HUES48 (cell line): ENCODE measurements around the gene ENKUR.
A peak's percentile ranks its signal among the peaks of the same experiment; 100 is the strongest.

Experiments used
- H3K27ac ChIP-seq: one replicate; pipeline ENCODE4 v1.7.0; 2013; ENCODE audit warnings: low read depth, low read length, inconsistent platforms
- H3K27me3 ChIP-seq: 2 replicates; pipeline ENCODE4 v1.6.1; 2013; ENCODE audit warnings: mild to moderate bottlenecking, low read length; ENCODE audit not compliant: control insufficient read depth, insufficient read depth
- H3K36me3 ChIP-seq: 2 replicates; pipeline ENCODE4 v1.6.1; 2013; ENCODE audit warnings: low read length; ENCODE audit not compliant: control insufficient read depth, insufficient read depth
- H3K4me1 ChIP-seq: 2 replicates; pipeline ENCODE4 v1.6.1; 2013; ENCODE audit warnings: mild to moderate bottlenecking, low read length; ENCODE audit not compliant: control insufficient read depth, insufficient read depth
- H3K4me3 ChIP-seq: 2 replicates; pipeline ENCODE4 v1.5.1; 2013; ENCODE audit warnings: mild to moderate bottlenecking, low read depth, low read length
- H3K9ac ChIP-seq: 2 replicates; pipeline ENCODE4 v1.6.1; 2013; ENCODE audit warnings: mild to moderate bottlenecking, low read depth, low read length, moderate library complexity
- H3K9me3 ChIP-seq: 2 replicates; pipeline ENCODE4 v1.6.1; 2013; ENCODE audit warnings: low read length; ENCODE audit not compliant: control insufficient read depth, insufficient read depth

The ENKUR gene

GRCh38 chr10:25015828-25016375, at the start of gene ENKUR:
TSS of gene ENKUR (minus strand) at chr10:25016158. CDS start at chr10:25015936, 222 bp downstream.
- peak within 1 kb of the TSS; percentile 96 for H3K27ac ChIP-seq
- H3K9ac ChIP-seq = peak within 1 kb of the TSS; percentile 91
- no peaks in the 10 kb centered on the region for H3K9me3 ChIP-seq
- H3K36me3 ChIP-seq = no peaks in the 10 kb centered on the region
- H3K4me3 ChIP-seq = peak within 1 kb of the TSS; percentile 74
- no peaks in the 10 kb centered on the region for H3K27me3 ChIP-seq
- 0 out of 2 replicates have a peak, but pooled peaks cover 2% of the 10 kb centered on the region for H3K4me1 ChIP-seq

GRCh38 chr10:25064401-25064800, 48.4 kb upstream of the ENKUR start:
- H3K36me3 ChIP-seq = no peaks in the 10 kb centered on the region
- H3K4me3 ChIP-seq = no peak overlapping the region

GRCh38 chr10:25063644-25064043, 47.7 kb upstream of the ENKUR start:
- Histone ChIP-seq H3K4me3 (no peak overlapping the region), H3K27ac (no peak overlapping the region), H3K36me3 (no peaks in the 10 kb centered on the region), H3K4me1 (peaks cover 10% of the 10 kb centered on the region), H3K9ac (no peak overlapping the region), H3K9me3 (no peaks in the 10 kb centered on the region), H3K27me3 (peaks cover 31% of the 10 kb centered on the region)

More at GRCh38 chr10:25064401-25064800, 48.4 kb upstream of the ENKUR start:
- Histone ChIP-seq H3K27me3 (peaks cover 38% of the 10 kb centered on the region), H3K9me3 (no peaks in the 10 kb centered on the region), H3K27ac (no peak overlapping the region), H3K9ac (no peak overlapping the region), H3K4me1 (peaks cover 12% of the 10 kb centered on the region)

GRCh38 chr10:25063157-25063556, 47.2 kb upstream of the ENKUR start:
- Histone ChIP-seq H3K9me3 (no peaks in the 10 kb centered on the region), H3K9ac (no peak overlapping the region), H3K36me3 (no peaks in the 10 kb centered on the region), H3K27ac (no peak overlapping the region), H3K4me3 (no peak overlapping the region), H3K27me3 (peaks cover 26% of the 10 kb centered on the region), H3K4me1 (peaks cover 5% of the 10 kb centered on the region)

GRCh38 chr10:25061711-25062449, 45.9 kb upstream of the ENKUR start:
- H3K27ac ChIP-seq = peak overlapping the region; percentile 62
- H3K9ac ChIP-seq = no peak overlapping the region

GRCh38 chr10:25061125-25061524, 45.2 kb upstream of the ENKUR start:
- H3K4me3 ChIP-seq = no peak overlapping the region
- no peaks in the 10 kb centered on the region for H3K36me3 ChIP-seq
- no peak overlapping the region for H3K27ac ChIP-seq
- H3K4me1 ChIP-seq = no peaks in the 10 kb centered on the region
- H3K27me3 ChIP-seq = peaks cover 6% of the 10 kb centered on the region
- no peaks in the 10 kb centered on the region for H3K9me3 ChIP-seq
- no peak overlapping the region for H3K9ac ChIP-seq

More at GRCh38 chr10:25061711-25062449, 45.9 kb upstream of the ENKUR start:
- Histone ChIP-seq H3K4me1 (no peaks in the 10 kb centered on the region), H3K36me3 (no peaks in the 10 kb centered on the region), H3K4me3 (no peak overlapping the region), H3K9me3 (no peaks in the 10 kb centered on the region), H3K27me3 (peaks cover 13% of the 10 kb centered on the region)

GRCh38 chr10:25059990-25060389, 44.0 kb upstream of the ENKUR start:
- no peaks in the 10 kb centered on the region for H3K27me3 ChIP-seq

GRCh38 chr10:25057886-25058285, 41.9 kb upstream of the ENKUR start:
- Histone ChIP-seq H3K27ac (no peak overlapping the region), H3K4me3 (no peak overlapping the region), H3K4me1 (peaks cover 3% of the 10 kb centered on the region; the same call in 1 of the 2 replicates), H3K36me3 (no peaks in the 10 kb centered on the region), H3K9ac (no peak overlapping the region), H3K9me3 (no peaks in the 10 kb centered on the region), H3K27me3 (no peaks in the 10 kb centered on the region)

More at GRCh38 chr10:25059990-25060389, 44.0 kb upstream of the ENKUR start:
- Histone ChIP-seq H3K4me1 (peaks cover 3% of the 10 kb centered on the region; the same call in 1 of the 2 replicates), H3K9ac (no peak overlapping the region), H3K4me3 (no peak overlapping the region), H3K9me3 (no peaks in the 10 kb centered on the region), H3K36me3 (no peaks in the 10 kb centered on the region), H3K27ac (peak overlapping the region; percentile 28)

GRCh38 chr10:25056726-25057125, 40.8 kb upstream of the ENKUR start:
- Histone ChIP-seq H3K27me3 (no peaks in the 10 kb centered on the region), H3K9ac (no peak overlapping the region), H3K36me3 (no peaks in the 10 kb centered on the region), H3K27ac (no peak overlapping the region), H3K9me3 (no peaks in the 10 kb centered on the region), H3K4me3 (no peak overlapping the region), H3K4me1 (peaks cover 3% of the 10 kb centered on the region; the same call in 1 of the 2 replicates)

- Histone ChIP-seq H3K27ac (no peak overlapping the region), H3K4me3 (no peak overlapping the region), H3K36me3 (no peaks in the 10 kb centered on the region), H3K4me1 (peaks cover 3% of the 10 kb centered on the region; the same call in 1 of the 2 replicates), H3K9ac (no peak overlapping the region), H3K27me3 (no peaks in the 10 kb centered on the region), H3K9me3 (no peaks in the 10 kb centered on the region)
Observed at GRCh38 chr10:25052012-25052411, 36.1 kb upstream of the ENKUR start.

- H3K4me3 ChIP-seq = no peak overlapping the region
- H3K27ac ChIP-seq = no peak overlapping the region
- peaks cover 3% of the 10 kb centered on the region; the same call in 1 of the 2 replicates for H3K4me1 ChIP-seq
- no peaks in the 10 kb centered on the region for H3K9me3 ChIP-seq
- no peaks in the 10 kb centered on the region for H3K36me3 ChIP-seq
- H3K27me3 ChIP-seq = no peaks in the 10 kb centered on the region
- no peak overlapping the region for H3K9ac ChIP-seq
Observed at GRCh38 chr10:25050402-25050801, 34.4 kb upstream of the ENKUR start.
